HG03097 (cell line): ENCODE results near the gene MAP4.
"Not testable (repeated sequence)": the region's sequence is repeated elsewhere in the genome, so short reads cannot be mapped to it uniquely, and the experiment has no call there.

Experiments used
- ATAC-seq: cut with Tn5 transposase; IDR thresholded peaks from one replicate; pipeline ENCODE4 v1.9.1; 2021; ENCODE audit not compliant: unreplicated experiment, low FRiP score

Gene MAP4

GRCh38 chr3:47897954-47898353 lies 118.3 kb downstream of the MAP4 start:
- ATAC-seq, result no peak

GRCh38 chr3:47896736-47897135 lies 119.5 kb downstream of the MAP4 start:
- ATAC-seq, result no peak

GRCh38 chr3:47895241-47895640 lies 121.0 kb downstream of the MAP4 start:
- ATAC-seq, result no peak

GRCh38 chr3:47892286-47893040 lies 123.8 kb downstream of the MAP4 start:
- no peak for ATAC-seq

- no peak for ATAC-seq
Measured at GRCh38 chr3:47891613-47892005, 124.6 kb downstream of the MAP4 start.

GRCh38 chr3:47890828-47891612 lies 125.2 kb downstream of the MAP4 start:
- no peak for ATAC-seq

- ATAC-seq, result no peak
Measured at GRCh38 chr3:47890126-47890827, 125.9 kb downstream of the MAP4 start.

GRCh38 chr3:47888986-47889757 lies 127.0 kb downstream of the MAP4 start:
- ATAC-seq, result no peak

GRCh38 chr3:47887991-47888390 lies 128.2 kb downstream of the MAP4 start:
- not testable (repeated sequence) for ATAC-seq

- ATAC-seq, result no peak
Measured at GRCh38 chr3:47885168-47885567, 131.0 kb downstream of the MAP4 start.

GRCh38 chr3:47884603-47885002 lies 131.6 kb downstream of the MAP4 start:
- ATAC-seq, result no peak

GRCh38 chr3:47882338-47882737 lies 133.9 kb downstream of the MAP4 start:
- no peak for ATAC-seq

- no peak for ATAC-seq
Measured at GRCh38 chr3:47877719-47878118, 138.5 kb downstream of the MAP4 start.

GRCh38 chr3:47877290-47877689 lies 138.9 kb downstream of the MAP4 start:
- ATAC-seq, result no peak

- ATAC-seq, result no peak
Measured at GRCh38 chr3:47874913-47875312, 141.3 kb downstream of the MAP4 start.

GRCh38 chr3:47874438-47874837 lies 141.8 kb downstream of the MAP4 start:
- ATAC-seq, result no peak

- no peak for ATAC-seq
Measured at GRCh38 chr3:47872916-47873315, 143.3 kb downstream of the MAP4 start.

- no peak for ATAC-seq
Measured at GRCh38 chr3:47871389-47871788, 144.8 kb downstream of the MAP4 start.

GRCh38 chr3:47870702-47871260 lies 145.4 kb downstream of the MAP4 start:
- ATAC-seq, result no peak

GRCh38 chr3:47870156-47870555 lies 146.1 kb downstream of the MAP4 start:
- ATAC-seq, result no peak
